ENCODE results near the gene MAN1A1.

Gene MAN1A1

GRCh38 chr6:119346450-119346849 is 3.1 kb downstream of the MAN1A1 start:
- no peak for DNase-seq (ENCODE audit: low read depth)

- no peak for DNase-seq (ENCODE audit: low read depth)
These were observed 4.4 kb downstream of the MAN1A1 start for GRCh38 chr6:119345114-119345513.

GRCh38 chr6:119344306-119344705 is 5.3 kb downstream of the MAN1A1 start:
- DNase-seq (ENCODE audit: low read depth): no peak

- DNase-seq (ENCODE audit: low read depth): no peak
These were observed 5.9 kb downstream of the MAN1A1 start for GRCh38 chr6:119343573-119344146.

DNA sequence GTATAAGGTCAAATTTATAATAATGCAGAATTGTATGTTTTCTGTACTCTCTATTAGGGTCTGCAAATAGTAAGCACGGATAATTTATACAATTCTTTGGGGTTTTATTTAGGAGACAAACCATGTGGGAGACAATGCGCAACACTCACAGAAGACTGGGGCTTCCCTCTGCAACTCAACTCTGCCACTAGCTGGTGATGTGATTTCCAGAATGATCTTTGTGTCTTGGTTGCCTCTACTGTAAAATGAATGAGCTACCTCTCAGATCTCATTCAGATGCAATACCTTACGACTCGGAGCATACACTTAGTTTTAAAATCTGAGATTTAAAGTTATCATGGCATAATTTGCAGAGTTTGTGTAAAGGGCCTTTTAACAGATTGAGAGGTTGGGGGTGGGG is 6.4 kb downstream of the MAN1A1 start:
- DNase-seq (ENCODE audit: low read depth): no peak

- DNase-seq (ENCODE audit: low read depth): no peak
These were observed 7.1 kb downstream of the MAN1A1 start for GRCh38 chr6:119342430-119342829.

DNA sequence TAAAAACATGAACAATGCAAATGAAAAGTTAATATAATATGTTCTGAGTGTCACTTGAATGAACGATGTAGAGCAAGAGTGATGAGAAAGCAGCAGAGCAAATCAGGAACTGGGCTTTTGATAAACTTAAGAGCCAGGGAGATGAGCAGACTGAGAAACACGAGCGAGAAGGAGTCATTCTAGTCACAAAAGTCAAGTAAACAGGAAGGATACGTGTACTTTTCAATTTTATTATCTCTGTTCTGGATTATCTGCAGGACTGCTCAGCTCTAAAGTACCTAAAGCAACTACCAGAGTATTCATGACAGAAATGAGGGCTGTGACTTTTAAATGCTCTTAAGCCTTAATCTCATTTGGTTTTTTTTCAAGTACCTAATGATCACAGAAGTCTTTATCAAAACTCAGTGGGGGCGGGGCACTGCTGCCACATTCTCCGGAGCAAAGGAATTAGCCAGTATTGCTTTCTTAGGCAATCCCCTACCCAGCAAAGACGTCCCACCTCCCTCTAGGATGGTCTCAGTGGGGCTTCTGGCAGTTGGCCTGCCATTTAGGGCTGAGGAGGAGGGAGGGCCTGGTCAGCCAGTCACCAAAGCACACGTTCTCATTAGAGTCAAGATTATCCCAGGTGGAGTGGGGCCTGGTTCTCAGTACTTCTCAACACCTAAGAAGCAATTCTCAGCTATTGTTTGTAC is 8.6 kb downstream of the MAN1A1 start:
- no peak for DNase-seq (ENCODE audit: low read depth)

DNA sequence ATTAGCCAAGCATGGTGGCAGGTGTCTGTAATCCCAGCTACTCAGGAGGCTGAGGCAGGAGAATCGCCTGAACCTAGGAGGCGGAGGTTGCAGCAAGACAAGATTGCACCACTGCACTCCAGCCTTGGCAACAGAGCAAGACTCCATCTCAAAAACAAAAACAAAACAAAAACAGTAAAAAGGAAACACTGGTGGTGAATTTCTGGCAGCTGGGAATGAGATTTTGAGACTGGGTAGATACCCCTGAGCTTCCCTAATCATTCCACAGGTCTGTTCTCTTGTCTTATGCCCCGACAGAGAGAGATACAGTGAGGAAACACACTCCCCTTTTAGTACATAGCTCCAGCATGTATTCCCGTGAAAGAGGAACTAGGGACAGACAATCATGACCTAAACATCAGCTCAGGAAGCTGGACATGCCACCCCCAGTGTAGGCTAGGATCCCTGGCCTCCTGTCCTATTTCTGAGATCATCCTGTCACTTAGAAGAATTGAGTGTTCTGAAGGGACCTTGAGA is 9.6 kb downstream of the MAN1A1 start:
- no peak for DNase-seq (ENCODE audit: low read depth)

DNA sequence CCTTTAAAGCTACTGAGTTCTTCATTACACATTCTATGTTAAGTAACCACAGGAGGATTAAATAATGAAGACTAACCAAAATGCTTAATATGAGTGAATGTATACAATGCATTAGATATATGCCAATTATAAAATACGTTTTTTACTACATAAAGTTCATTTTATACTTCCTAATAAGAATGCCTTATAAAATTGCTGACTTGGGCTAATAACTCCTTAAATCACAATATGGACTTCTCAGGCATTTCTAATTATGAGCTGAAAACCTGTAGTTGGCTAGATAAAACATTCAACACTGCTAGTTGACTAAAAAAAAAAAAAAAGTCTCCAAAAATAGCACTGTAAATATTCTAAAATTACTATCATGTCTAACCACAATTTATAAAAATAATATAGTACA is 11.8 kb downstream of the MAN1A1 start:
- no peak for DNase-seq (ENCODE audit: low read depth)

DNA sequence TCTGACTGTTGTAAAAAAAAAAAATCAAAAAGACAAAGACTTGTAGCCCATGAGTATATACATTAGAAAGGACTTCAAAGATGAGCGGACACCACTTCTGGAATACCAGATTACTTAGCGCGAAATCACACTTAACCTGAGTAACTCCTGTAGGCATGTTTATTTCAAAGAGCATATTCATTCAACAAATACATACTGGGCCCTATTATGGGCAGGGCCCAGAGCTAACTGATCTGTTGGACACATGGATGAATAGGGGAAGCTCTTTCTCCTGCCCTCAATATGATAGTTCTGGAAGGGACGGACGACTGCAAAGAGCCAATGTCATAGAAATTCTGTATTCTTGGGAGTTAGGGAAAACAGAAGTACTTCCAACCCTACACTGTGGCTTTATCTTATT is 12.3 kb downstream of the MAN1A1 start:
- DNase-seq (ENCODE audit: low read depth): no peak

DNA sequence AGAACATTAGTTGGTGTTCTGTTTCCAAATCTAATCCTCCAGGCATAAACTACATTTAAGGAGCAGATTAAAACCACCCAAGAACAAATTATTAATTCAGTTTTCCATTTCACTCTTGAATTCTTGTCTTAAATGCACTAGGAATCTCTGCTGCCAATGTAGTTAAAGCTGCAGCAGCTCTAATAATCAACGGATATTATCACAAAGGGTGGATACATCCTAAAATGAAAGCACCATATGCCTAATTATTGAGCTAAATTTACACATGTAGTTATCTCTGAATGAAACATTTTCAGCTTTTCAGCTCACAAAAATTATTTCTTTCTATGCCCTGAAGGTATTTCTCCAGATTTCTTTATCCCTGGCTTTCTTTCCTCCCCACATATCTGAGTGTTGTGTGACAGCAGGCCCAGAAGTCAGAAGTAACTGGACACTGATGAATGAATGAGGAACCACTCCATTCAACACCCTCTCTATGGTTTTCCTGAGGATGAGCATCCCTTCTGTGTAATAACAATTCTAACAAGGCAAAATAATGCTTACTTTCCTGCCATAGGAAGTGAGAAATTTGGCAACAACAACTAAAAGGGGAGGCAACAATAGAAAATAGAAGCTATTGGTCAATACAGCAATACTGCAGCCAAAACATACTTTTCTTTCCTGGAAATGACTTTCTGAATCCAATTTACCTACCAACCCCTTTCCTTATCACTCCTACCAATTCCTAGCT is 14.9 kb downstream of the MAN1A1 start:
- DNase-seq (ENCODE audit: low read depth): no peak

- DNase-seq (ENCODE audit: low read depth): no peak
These were observed 15.8 kb downstream of the MAN1A1 start for GRCh38 chr6:119333707-119334295.

GRCh38 chr6:119333063-119333609 is 16.4 kb downstream of the MAN1A1 start:
- DNase-seq (ENCODE audit: low read depth): no peak

GRCh38 chr6:119331663-119332286 is 17.8 kb downstream of the MAN1A1 start:
- DNase-seq (ENCODE audit: low read depth): no peak

DNA sequence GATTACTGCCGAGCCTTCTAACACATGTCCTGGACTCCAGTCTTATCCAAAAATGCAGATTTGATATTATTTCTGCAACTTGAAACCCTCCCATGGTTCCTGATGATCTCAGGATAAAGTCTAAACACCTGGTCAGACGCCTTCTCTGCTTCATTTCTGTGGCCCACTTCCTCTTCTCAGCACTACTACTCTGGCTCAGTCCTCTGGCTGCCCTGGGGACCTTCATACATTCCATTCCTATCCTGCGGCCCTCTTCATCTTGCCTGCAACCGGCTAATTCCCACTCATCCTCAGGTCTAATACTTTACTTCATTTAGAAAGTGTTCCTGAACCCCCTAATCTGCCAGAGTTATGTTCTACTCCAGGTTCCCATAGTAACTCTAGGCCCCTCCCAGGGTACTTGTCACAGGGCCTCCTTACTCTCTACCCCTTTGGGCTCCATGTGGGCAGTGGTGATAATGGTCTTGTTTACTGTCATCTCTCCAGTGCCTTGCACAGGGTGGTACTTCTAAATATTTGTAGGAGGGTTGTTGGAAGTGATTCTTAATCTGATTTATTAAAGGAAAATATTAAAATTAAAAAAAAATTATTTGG is 18.9 kb downstream of the MAN1A1 start:
- DNase-seq (ENCODE audit: low read depth): no peak

- DNase-seq (ENCODE audit: low read depth): no peak
These were observed 19.8 kb downstream of the MAN1A1 start for GRCh38 chr6:119329794-119330180.

GRCh38 chr6:119328892-119329793 is 20.4 kb downstream of the MAN1A1 start:
- DNase-seq (ENCODE audit: low read depth): no peak

DNA sequence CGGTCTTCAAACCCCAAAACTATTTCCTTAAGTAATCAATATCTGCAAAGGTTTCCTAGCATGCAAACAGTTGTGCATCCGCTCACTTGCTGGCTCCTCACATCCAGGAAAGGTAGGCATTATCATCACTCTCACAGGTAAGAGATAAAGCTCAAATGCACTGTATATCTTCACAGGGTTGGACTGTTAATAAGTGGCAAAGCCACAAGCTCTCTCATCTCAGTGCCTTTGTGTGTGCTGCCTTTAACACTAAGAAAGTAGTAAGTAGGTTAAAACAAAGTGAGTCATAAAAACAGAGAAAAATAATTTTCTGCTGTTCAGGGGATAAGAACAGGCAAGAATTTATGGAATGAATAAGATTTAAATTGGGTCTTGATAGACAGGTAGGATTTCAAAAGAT is 21.3 kb downstream of the MAN1A1 start:
- no peak for DNase-seq (ENCODE audit: low read depth)

- no peak for DNase-seq (ENCODE audit: low read depth)
These were observed 21.8 kb downstream of the MAN1A1 start for GRCh38 chr6:119327810-119328209.

GRCh38 chr6:119326291-119327005 is 23.1 kb downstream of the MAN1A1 start:
- DNase-seq (ENCODE audit: low read depth): no peak

All from non-pigmented ciliary epithelial cell (primary cell).